Neural cell (in vitro differentiated cells): ENCODE measurements around the gene GATAD2A. TPM values are rescaled to one million over a fixed set of nuclear protein-coding genes. Genes with fewer than 3 reads are reported as not detected.

Experiments used
- H2AFZ ChIP-seq: fragments of 200-600, 300-800 bp; sonication (generic), shearing (Covaris generic); 2 replicates; pipeline ENCODE4 v1.6.0; 2014; ENCODE audit warnings: low read depth, mild to moderate bottlenecking, antibody characterized with exemption, low read length, moderate library complexity
- H3F3A ChIP-seq: fragments of 200-600 bp; shearing (Covaris generic); 2 replicates; pipeline ENCODE4 v1.6.1; 2016; ENCODE audit warnings: mild to moderate bottlenecking, moderate library complexity, mixed read lengths, antibody characterized with exemption, low read length; ENCODE audit not compliant: insufficient read depth, poor library complexity, severe bottlenecking
- H3K27ac ChIP-seq: fragments of 200-600, 300-800 bp; sonication (generic), shearing (Covaris generic); 2 replicates; pipeline ENCODE4 v1.5.1; 2014; ENCODE audit warnings: mild to moderate bottlenecking, low read length, moderate library complexity
- H3K27me3 ChIP-seq: fragments of 300-800, 200-600 bp; sonication (generic), shearing (Covaris generic); 2 replicates; pipeline ENCODE4 v1.6.0; 2014; ENCODE audit warnings: mild to moderate bottlenecking, low read depth, low read length, moderate library complexity; ENCODE audit not compliant: insufficient read depth
- H3K36me3 ChIP-seq: fragments of 300-800, 200-600 bp; sonication (generic), shearing (Covaris generic); 2 replicates; pipeline ENCODE4 v1.5.1; 2014; ENCODE audit warnings: mild to moderate bottlenecking, antibody characterized with exemption, low read length, moderate library complexity; ENCODE audit not compliant: insufficient read depth
- H3K4me2 ChIP-seq: fragments of 300-800, 200-600 bp; sonication (generic), shearing (Covaris generic); 2 replicates; pipeline ENCODE4 v1.6.0; 2014; ENCODE audit warnings: mild to moderate bottlenecking, low read length
- H3K4me3 ChIP-seq: fragments of 300-800, 200-600 bp; sonication (generic), shearing (Covaris generic); 2 replicates; pipeline ENCODE4 v1.5.1; 2014; ENCODE audit warnings: mild to moderate bottlenecking, low read length, moderate library complexity
- H3K79me2 ChIP-seq: fragments of 200-600 bp; shearing (Covaris generic); replicated peaks from 2 replicates; pipeline ENCODE4 v1.6.0; 2014; ENCODE audit warnings: mild to moderate bottlenecking, low read length, moderate library complexity; ENCODE audit not compliant: insufficient read depth
- H3K9ac ChIP-seq: fragments of 300-800, 200-600 bp; sonication (generic), shearing (Covaris generic); 2 replicates; pipeline ENCODE4 v1.6.1; 2016; ENCODE audit warnings: mild to moderate bottlenecking, low read length, mixed read lengths
- H3K9me2 ChIP-seq: fragments of 200-600 bp; shearing (Covaris generic); 2 replicates; pipeline ENCODE4 v1.6.1; 2016; ENCODE audit warnings: mild to moderate bottlenecking, low read length, mixed read lengths; ENCODE audit not compliant: insufficient read depth
- H3K9me3 ChIP-seq: fragments of 200-600, 300-800 bp; sonication (generic), shearing (Covaris generic); 2 replicates; pipeline ENCODE4 v1.6.1; 2016; ENCODE audit warnings: mild to moderate bottlenecking, mixed run types, low read length, moderate library complexity, mixed read lengths
- H4K20me1 ChIP-seq: fragments of 200-600 bp; shearing (Covaris generic); 2 replicates; pipeline ENCODE4 v1.6.1; 2016; ENCODE audit warnings: mild to moderate bottlenecking, mixed run types; ENCODE audit not compliant: insufficient read depth
- CTCF ChIP-seq: fragments of 450-650 bp; IDR thresholded peaks from 2 replicates; pipeline ENCODE4 v1.5.1; 2014; ENCODE audit warnings: antibody characterized with exemption, mild to moderate bottlenecking, moderate library complexity; ENCODE audit not compliant: poor library complexity, severe bottlenecking
- EP300 ChIP-seq: fragments of 450-650 bp; conservative IDR thresholded peaks from 2 replicates; pipeline ENCODE4 v1.6.1; 2014; ENCODE audit warnings: antibody characterized with exemption, mild to moderate bottlenecking, moderate library complexity; ENCODE audit not compliant: poor library complexity, severe bottlenecking
- EZH2 ChIP-seq: fragments of 200-600, 300-800 bp; shearing (Covaris generic), sonication (generic); IDR thresholded peaks from 2 replicates; pipeline ENCODE4 v1.6.1; 2014; ENCODE audit warnings: antibody characterized with exemption, low read length, borderline replicate concordance, mild to moderate bottlenecking; ENCODE audit not compliant: insufficient read depth, poor library complexity, severe bottlenecking
- MXI1 ChIP-seq: fragments of 450-650 bp; conservative IDR thresholded peaks from 2 replicates; pipeline ENCODE4 v1.6.1; 2014; ENCODE audit warnings: antibody characterized with exemption, mild to moderate bottlenecking; ENCODE audit not compliant: poor library complexity, severe bottlenecking
- POLR2AphosphoS5 ChIP-seq: IDR thresholded peaks from 2 replicates; pipeline ENCODE4 v1.6.1; 2012
- RAD21 ChIP-seq: fragments of 450-650 bp; conservative IDR thresholded peaks from 2 replicates; pipeline ENCODE4 v1.6.1; 2014; ENCODE audit warnings: antibody characterized with exemption, mild to moderate bottlenecking, moderate library complexity
- REST ChIP-seq: IDR thresholded peaks from 2 replicates; pipeline ENCODE4 v1.6.1; 2012; ENCODE audit warnings: borderline replicate concordance
- SMC3 ChIP-seq: fragments of 450-650 bp; conservative IDR thresholded peaks from 2 replicates; pipeline ENCODE4 v1.6.1; 2014; ENCODE audit warnings: antibody characterized with exemption, mild to moderate bottlenecking, moderate library complexity; ENCODE audit not compliant: poor library complexity
- TAF1 ChIP-seq: IDR thresholded peaks from 2 replicates; pipeline ENCODE4 v1.6.1; 2012; ENCODE audit warnings: low read depth
- polyA plus RNA-seq: library from polyadenylated mRNA; depleted of rRNA; stranded (reverse); fragments of >200 nt; gene quantifications from 2 replicates; pipeline ENCODE4 v1.2.3, GENCODE V29; 2014

GATAD2A gene
- polyA plus RNA-seq, 1 donor from 2014 or later: 13.9 TPM

GRCh38 chr19:19490214-19490968 is 84.9 kb downstream of the GATAD2A start:
- H3K4me3 ChIP-seq: no peak overlapping the region

More at GRCh38 chr19:19490214-19490968, 84.9 kb downstream of the GATAD2A start:
- no peaks in the 10 kb centered on the region for H3K36me3 ChIP-seq
- peak overlapping the region; percentile 89 for H3K27ac ChIP-seq
- peak overlapping the region; percentile 66 for H3K9ac ChIP-seq
- H4K20me1 ChIP-seq: no peaks in the 10 kb centered on the region
- H3K9me3 ChIP-seq: no peaks in the 10 kb centered on the region
- peak; percentile 86 for TF ChIP-seq SMC3
- TF ChIP-seq TAF1: peak; percentile 23
- no peak for TF ChIP-seq REST
- TF ChIP-seq POLR2AphosphoS5: no peak
- TF ChIP-seq EP300: no peak
- no peak for TF ChIP-seq EZH2
- peak; percentile 94 for TF ChIP-seq CTCF
- TF ChIP-seq RAD21: peak; percentile 94
- no peak for TF ChIP-seq MXI1
- H3K9me2 ChIP-seq: no peaks in the 10 kb centered on the region
- no peaks in the 10 kb centered on the region for H3K27me3 ChIP-seq
- H2AFZ ChIP-seq: no peak overlapping the region
- H3K79me2 ChIP-seq: no peaks in the 10 kb centered on the region
- H3F3A ChIP-seq: no peaks in the 10 kb centered on the region
- no peak overlapping the region for H3K4me2 ChIP-seq
